ENCODE results near the gene DEFB118.
"Not testable (repeated sequence)": the region's sequence is repeated elsewhere in the genome, so short reads cannot be mapped to it uniquely, and the experiment has no call there.

DEFB118 gene, protein sequence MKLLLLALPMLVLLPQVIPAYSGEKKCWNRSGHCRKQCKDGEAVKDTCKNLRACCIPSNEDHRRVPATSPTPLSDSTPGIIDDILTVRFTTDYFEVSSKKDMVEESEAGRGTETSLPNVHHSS

DNA sequence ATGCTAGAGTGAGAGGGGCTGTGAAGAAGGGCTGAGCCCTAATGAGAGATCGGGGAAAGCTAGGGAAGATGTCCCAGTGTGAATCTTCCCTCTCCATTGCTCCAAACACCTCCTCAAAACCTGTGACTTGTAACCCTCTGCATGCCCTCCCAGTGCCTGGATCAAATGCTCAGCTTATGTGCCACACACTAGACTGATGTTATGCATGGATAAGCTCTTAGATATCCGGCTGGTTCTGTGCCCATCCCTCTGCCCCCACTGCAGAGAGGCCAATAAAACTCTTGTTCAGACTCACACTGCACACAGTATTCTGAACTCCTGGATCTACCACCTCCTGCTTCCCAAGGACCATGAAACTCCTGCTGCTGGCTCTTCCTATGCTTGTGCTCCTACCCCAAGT is at the start of gene DEFB118:
TSS of gene DEFB118 (plus strand) at position 301 of the 400 bp plus-strand sequence. CDS start at position 351, 50 bp downstream.
- DNase-seq (ENCODE audit: low read depth in 3 of 3), result no peak

DNA sequence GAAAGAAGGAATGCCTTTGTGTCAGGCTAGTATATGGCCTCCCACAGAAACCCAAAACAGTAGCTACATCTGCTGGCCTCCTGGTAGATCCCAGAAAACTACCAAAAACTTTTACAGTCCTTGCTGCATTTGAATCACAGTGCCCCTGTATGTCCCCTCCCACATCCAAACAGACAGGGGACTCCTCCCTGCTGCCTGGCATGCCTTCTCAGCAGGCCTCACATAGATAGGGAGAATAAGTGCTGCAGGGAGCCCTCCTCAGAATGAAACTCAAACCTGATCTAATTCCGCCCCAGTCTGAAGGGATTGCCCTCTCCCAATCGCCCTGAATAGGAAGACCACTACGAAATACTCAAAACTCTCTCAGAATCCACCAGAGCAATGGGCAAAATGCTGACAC is 45.9 kb upstream of the DEFB118 start:
- DNase-seq (ENCODE audit: low read depth in 3 of 3), result no peak

DNA sequence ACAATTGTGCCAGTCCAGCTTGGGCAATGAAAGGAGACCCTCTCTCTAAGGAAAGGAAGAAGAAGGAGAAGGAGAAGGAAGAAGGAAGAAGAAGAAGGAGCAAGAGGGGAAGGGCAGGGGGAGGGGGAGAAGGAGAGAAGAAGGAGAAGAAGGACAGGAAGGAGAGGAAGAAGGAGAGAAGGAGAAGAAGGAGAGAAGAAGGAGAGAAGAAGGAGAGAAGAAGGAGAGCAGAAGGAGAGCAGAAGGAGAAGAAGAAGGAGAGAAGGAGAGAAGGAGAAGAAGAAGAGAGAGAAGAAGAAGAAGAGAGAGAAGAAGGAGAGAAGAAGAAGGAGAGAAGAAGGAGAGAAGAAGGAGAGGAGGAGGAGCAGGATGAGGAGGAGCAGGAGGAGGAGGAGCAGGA is 37.5 kb upstream of the DEFB118 start:
- DNase-seq (ENCODE audit: low read depth in 3 of 3), result no peak

DNA sequence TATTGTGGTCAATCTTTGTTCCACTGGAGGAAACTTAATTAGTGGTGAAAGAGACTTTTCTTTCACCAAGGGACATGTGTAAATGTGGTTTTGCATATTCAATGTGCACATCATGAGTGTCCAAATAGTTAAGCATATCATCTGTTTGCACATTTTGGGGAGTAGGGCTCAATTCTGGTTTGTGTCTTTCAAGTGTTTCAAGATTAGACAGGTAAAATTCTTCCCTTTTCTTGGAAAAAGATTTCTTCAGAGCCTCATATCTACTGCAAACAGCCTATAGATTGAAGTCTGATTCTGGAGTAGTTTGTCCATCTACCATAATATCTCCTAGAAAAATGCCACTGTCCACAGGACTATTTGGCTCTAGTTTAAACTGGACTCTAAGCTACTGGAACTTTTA is 26.9 kb upstream of the DEFB118 start:
- no peak for DNase-seq (ENCODE audit: low read depth in 3 of 3)

DNA sequence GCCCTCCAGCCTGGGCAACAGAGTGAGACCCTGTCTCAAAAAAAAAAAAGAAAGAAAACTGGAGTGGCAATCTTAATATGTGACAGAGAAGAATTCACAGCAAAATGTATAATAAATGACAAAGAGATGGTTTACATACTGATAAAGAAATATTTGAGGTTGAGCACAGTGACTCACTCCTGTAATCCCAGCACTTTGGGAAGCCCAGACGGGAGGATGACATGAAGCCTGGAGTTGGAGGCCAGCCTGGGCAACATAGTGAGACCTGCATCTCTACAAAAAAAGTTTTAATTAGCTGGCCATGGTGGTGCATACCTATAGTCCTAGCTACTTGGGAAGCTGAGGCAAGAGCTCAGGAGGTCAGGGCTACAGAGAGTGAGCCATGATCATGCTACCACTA is 12.4 kb upstream of the DEFB118 start:
- DNase-seq (ENCODE audit: low read depth in 3 of 3), result no peak

DNA sequence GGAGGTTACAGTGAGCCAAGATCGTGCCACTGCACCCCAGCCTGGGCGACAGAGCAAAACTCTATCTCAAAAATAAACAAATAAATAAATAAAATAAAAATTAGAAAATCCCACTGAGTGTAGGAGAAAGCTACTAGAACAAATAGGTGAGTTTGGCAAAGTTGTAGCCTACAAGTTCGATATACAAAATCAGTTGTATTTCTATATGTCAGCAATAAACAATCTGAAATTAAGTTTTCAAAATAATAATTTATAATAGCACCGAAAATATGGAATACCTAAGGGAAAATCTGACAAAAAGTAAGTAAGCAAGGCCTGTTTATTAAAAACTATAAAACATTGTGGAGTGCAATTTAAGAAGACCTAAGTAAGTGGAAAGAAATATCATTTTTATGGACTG is 5.1 kb upstream of the DEFB118 start:
- DNase-seq (ENCODE audit: low read depth in 3 of 3), result no peak

DNA sequence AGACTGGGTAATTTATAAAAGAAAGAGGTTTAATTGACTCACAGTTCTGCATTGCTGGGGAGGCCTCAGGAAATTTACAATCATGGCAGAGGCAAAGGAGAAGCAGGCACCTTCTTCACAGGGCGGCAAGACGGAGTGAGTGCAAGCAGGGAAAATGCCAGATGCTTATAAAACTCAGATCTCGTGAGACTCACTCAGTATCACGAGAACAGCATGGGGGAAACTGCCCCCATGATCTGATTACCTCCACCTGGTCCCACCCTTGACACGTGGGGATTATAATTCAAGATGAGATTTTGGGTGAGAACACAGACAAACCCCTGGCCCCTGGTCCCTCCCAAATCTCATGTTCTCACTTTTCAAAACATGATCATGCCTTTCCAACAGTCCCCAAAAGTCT is 4.1 kb upstream of the DEFB118 start:
- DNase-seq (ENCODE audit: low read depth in 3 of 3), result not testable (repeated sequence)

DNA sequence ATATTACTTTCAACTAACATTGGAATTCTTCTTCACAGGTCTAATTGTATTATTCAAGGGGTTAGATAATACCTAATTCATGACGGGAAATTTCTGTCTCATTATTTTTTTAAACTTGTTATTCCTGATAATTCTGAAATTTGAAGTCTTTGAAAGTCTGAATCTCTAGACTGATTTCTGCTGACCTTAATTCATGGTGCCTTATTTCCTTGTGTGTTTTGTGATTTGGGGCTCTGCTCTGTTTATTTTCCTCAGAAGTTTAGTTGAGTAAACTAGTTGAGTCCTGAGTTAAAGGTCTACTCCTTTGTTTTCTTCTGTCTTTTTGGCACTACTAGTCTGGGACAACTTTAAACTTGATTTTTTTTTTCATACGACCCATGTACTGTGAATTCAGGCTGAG is 5.9 kb downstream of the DEFB118 start:
- no peak for DNase-seq (ENCODE audit: low read depth in 3 of 3)

DNA sequence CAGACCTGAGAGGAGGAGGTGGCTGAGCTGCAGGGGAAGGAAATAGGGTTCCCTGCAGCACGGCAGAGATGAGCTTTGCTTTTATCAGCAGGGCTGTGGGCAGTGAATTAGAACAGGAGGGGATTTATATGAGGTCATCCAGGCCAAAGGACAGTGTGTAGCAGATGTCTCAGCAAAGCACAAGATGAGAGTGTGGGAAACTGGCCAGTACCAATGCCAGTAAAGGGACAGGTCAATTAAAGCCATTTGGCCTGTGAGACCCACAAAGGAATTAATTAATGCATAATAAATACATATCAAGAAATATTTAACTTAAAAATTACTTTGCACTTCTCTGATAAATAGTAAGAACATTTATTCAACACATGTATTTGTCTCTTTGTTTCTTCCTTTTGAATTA is 22.1 kb downstream of the DEFB118 start, which contains the start of gene DEFB119:
TSS of gene DEFB119 (minus strand) at position 101 of the 400 bp plus-strand sequence. CDS start 107 bp downstream, outside the sequence.
- DNase-seq (ENCODE audit: low read depth in 3 of 3), result no peak

DNA sequence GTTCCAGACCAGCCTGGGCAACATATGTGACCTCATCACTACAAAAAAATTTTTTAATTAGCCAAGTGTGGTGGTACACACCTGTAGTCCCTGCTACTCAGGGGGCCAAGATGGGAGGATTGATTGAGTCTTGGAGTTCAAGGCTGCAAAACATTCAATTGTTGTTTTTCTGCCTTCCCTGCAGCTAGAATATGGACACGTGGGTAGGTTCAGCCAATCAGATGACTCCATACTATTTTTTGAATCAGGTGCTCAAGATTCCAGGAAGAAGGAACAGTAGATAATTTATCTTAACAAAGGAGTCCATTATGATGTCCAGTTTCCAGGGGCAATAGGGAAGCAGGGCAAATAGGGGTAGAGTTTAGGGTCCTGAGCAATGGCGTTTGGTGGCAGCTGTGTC is 24.4 kb downstream of the DEFB118 start:
- DNase-seq (ENCODE audit: low read depth in 3 of 3), result no peak

DNA sequence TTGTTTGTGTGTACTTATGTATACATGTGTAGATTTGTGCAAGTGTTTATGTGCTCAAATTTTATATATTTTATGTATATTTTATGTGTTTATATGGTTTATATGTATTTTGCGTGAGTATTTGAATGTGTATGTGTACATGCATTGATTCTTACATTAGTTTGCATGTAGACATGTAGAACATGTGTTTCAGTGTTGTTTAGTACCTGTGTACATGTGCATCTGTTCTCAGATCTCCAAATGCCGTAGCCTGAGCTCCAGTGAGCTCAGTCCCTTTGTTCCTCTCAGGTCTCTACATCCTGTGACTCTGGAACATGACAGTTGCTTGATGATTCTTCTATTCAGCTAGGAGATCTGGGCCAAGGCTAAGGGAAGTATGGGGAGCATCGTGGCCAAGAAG is 26.5 kb downstream of the DEFB118 start:
- DNase-seq (ENCODE audit: low read depth in 3 of 3), result no peak

DNA sequence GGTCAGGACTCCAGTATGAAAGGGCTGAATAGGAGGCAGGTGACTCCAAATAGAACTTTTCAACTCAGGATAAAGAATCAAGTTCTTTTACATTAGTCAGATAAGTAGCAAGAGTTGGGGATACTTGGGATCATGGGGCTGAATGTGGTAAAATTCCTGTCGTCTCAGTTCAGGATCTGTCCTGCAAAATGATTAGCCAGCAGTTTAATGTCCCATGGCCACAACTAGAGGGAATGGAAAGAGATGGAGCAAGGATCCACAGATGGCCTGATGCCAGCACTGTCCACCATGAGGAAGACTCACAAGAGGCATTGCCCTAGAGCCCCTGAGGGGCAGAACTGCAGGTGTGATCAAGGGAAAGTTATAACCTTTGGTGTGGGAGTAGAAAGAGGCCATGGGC is 35.5 kb downstream of the DEFB118 start:
- DNase-seq (ENCODE audit: low read depth in 3 of 3), result no peak

DNA sequence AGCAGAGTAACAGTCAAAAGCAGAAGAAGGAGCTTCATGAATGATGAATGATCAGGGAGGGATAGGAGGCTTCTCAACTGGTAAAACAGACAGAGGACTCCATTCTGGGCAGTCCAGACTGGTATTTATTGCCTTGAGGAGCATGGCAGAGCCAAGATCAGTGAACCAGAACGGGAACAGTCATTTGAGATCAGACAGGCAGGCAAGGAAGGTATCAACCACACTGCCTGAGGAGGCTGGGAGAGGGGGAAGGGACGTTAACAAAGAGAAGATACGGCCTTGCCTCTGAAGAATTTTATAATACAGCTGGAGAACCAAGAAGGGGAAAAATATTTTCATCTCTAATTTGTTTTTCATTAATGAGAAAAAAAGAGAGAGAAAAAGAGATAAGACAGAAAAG is 37.7 kb downstream of the DEFB118 start, which contains the start of gene DEFB121:
TSS of gene DEFB121 (minus strand) at position 101 of the 400 bp plus-strand sequence. CDS start at position 38, 63 bp downstream.
- DNase-seq (ENCODE audit: low read depth in 3 of 3), result no peak

DNA sequence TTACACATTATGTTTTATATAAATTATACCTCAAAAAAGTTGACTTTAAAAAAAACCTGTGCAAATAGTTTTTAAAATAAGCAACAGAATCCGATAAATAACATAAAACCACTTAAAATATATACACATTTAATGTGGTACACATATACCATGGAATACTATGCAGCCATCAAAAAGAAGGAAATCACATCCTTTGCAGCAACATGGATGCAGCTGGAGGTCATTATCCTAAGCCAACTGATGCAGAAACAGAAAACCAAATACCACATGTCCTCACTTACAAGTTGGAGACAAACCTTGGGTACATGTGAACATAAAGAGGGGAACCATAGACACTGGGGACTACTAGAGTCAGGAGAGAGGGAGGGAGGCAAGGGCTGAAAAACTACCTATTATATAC is 41.6 kb downstream of the DEFB118 start:
- no peak for DNase-seq (ENCODE audit: low read depth in 3 of 3)

DNA sequence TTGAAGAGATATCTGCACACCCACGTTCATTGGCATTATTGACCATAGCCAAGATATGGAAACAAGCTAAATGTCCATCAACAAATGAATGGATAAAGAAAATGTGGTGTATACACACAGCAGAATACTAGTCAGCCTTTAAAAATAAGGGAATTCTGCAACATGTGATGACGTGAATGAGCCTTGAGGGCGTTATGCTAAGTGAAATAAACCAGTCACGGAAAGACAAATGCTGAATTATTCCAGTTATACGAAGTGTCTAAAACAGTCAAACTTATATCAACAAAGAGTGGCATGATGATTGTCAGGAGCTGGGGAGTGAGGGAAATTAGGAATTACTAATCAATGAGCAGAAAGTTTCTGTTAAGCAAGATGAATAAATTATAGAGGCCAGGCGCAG is 46.0 kb downstream of the DEFB118 start:
- no peak for DNase-seq (ENCODE audit: low read depth in 3 of 3)

DNA sequence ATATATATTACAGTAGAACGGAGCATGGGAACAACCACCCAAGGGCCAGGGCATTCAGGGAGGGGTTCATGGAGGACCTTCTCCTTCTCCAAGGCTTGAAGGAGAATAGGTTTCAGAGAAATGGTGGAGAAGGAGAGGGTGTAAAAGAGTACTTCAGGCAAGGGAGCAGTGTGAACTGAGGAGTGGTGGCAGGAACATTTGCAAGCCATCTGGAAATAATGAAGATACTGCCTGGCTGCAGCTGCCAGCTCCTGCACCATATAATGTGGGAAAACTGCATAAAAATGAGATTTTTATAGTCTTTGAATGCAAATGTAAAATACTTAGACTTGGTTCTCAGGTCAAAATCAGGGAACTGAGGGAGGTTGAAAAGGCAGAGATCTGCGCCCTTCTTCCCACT is 47.3 kb downstream of the DEFB118 start:
- DNase-seq (ENCODE audit: low read depth in 3 of 3), result no peak

DNA sequence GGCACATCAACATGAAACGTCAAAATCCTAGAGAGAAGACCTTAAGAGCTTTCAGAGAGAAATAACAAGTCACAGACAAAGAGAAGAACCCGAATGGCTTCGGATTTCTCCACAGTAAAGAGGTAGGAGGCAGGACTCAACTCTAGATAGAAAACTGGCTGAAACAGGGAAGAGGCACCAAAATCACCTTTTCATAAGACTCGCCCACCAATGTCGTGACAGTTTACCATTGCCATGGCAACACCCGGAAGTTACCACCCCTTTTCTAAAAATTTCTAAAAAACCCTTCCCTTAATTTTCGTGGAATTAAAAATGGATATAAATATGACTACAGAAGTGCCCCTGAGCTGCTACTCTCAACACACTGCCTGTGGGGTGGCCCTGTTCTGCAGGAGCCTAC is 49.9 kb downstream of the DEFB118 start:
- no peak for DNase-seq (ENCODE audit: low read depth in 3 of 3)
